GM12872 (cell line): ENCODE results near the gene OGA.

Experiments
- TF ChIP-seq, protein P1 (sequence below): IDR thresholded peaks from 3 replicates; pipeline ENCODE4 v1.5.1; 2011; ENCODE audit warnings: low read depth, mild to moderate bottlenecking, low read length, moderate library complexity; ENCODE audit not compliant: insufficient read depth

OGA gene

DNA sequence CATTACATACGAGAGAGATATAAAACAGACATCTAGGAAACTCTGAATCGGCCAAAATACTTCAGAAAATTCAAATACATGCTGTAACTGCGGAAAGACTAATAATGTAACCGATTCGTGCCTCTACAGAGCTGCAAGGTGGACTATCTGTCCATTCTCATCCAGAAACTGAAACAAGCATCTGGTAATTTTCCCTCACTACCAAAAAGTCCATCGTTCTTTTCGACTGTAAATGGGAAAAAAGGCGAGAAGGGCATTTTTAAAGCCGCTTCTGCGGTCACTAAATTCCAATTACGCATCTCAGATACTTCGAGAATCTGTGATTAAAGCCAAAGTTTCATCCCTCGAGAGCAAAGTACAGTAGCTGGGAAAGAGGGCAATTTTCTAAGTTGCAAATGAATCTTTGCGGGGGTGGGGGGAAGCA is 1.3 kb downstream of the OGA start:
- TF ChIP-seq, protein P1, sequence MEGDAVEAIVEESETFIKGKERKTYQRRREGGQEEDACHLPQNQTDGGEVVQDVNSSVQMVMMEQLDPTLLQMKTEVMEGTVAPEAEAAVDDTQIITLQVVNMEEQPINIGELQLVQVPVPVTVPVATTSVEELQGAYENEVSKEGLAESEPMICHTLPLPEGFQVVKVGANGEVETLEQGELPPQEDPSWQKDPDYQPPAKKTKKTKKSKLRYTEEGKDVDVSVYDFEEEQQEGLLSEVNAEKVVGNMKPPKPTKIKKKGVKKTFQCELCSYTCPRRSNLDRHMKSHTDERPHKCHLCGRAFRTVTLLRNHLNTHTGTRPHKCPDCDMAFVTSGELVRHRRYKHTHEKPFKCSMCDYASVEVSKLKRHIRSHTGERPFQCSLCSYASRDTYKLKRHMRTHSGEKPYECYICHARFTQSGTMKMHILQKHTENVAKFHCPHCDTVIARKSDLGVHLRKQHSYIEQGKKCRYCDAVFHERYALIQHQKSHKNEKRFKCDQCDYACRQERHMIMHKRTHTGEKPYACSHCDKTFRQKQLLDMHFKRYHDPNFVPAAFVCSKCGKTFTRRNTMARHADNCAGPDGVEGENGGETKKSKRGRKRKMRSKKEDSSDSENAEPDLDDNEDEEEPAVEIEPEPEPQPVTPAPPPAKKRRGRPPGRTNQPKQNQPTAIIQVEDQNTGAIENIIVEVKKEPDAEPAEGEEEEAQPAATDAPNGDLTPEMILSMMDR = no peak

DNA sequence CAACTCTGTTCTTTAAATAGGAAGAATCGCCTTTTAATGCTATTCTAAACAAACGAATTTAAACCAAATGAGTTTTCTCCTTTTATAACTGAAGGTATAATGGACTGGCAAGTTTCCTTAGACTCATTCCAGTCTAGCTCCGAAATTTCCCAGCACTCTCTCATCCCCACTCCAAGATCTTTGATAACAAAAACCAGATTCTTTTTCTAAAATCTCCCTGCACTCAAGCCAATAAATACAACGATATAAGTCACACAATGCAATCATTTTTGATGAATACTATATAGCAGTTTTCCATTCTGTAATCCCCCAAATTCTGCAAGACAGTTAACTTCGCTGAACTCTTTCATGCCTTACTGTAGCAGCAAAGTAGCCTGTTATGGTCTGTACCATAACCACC is 1.9 kb downstream of the OGA start:
- TF ChIP-seq, protein P1 = no peak

DNA sequence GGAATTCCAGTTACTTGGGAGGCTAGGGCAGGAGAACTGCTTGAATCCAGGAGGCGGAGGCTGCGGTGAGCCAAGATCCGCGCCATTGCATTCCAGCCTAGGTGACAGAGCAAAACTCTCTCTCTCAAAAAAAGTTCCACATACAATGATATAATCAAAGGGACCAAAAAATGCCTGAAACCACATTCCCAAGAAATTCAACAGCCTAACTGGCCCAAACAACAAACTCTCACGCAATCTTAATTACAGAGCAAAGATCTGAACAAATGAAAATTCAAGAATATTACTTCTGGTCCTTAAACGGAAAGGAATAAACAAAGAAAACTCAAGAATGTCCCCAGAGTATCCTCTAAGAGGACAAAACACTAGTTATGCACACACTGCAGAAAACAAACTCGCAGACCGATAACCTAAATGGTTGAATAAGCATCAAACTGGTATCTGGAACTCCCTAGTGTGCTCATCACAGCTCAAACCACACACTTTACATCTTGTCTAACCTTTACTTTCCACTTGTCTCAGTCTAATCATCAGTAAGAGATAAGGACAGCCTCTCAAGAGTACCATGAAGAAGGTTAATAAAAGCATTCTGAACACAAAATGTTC is 3.7 kb downstream of the OGA start:
- TF ChIP-seq, protein P1 = no peak

DNA sequence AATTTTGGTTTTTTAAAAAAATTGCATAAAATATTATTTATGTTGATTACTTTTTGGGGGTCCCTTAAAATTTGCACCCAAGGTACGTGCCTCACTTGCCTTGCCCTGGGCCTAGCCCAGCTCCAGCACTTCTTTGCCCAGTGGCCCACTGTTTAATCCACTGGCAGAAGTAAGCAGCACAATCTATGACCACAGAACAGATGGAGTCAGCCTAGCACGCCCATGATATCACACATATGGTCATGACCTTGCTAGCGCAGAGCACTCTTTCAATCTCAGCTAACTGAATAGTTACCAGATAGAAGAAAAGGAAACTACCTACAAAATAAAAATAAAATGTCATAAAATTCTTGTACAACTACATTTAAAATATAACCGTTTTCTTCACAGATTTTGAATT is 5.6 kb downstream of the OGA start:
- TF ChIP-seq, protein P1 = no peak

DNA sequence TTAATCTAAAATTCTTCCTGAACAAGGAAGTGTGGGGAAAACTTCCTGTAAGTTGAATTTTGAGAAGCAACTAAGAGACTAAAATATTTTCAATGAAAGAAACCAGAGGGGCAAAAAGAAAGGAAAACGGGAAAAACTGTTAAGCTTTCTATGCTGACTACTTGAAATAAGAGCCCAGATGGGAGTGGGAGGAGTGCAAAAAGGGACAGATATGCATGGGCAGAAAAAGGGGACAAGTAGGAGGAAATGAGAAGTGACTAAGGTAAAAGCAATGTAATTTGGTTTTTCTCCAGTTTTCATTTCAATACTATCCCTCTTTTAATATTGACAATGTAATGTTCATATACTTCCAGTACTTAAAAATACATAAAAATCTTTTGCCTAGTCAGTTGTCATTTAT is 11.1 kb downstream of the OGA start:
- TF ChIP-seq, protein P1 = no peak

DNA sequence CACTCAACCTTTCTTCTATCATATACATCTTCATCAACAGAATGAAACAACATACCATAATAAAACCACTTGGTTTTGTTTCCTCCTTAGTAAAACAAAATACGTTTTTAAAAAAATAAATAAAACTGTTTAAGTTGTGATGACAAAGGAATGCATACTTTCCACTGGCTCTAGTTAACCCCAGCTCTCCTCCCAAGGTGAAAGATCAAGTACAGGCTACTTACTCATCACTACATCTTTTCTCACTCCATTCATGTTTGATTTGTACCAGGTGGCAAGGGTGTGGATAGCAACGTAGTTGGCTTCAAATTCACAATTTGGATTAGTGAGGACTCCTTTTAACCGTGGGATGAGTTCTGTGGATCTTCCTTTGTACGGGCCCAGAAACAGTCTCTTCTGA is 14.7 kb downstream of the OGA start:
- TF ChIP-seq, protein P1 = no peak

DNA sequence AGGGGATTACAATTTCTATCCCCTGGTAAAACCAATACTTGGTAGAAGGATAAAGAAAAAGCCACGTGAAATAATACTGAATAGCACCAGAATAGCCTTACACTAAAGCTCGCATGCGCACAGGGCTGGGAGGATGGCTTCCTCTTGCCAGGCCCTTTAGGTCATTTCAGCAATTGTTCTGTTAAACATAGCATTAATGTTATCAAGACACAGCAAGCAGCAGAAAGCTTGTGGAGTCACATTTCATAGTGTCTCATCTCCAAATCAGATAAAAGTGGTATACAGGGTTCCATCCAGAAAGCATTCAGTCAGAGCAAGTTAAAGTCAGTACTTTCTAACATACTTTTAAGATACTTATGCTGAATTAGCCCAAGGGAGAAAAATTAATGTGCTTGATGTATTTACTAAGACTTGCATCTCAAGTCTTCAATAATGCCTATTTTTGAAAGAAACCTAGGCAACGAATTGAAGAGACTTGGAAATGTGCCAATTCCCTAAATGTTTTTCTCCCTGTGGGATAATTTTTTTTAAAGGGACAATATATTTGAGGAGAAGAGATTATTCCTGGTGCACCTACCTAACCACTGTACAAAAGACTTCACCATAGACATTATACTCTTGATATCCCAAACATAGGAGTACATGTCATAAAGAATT is 20.7 kb downstream of the OGA start:
- TF ChIP-seq, protein P1 = no peak

DNA sequence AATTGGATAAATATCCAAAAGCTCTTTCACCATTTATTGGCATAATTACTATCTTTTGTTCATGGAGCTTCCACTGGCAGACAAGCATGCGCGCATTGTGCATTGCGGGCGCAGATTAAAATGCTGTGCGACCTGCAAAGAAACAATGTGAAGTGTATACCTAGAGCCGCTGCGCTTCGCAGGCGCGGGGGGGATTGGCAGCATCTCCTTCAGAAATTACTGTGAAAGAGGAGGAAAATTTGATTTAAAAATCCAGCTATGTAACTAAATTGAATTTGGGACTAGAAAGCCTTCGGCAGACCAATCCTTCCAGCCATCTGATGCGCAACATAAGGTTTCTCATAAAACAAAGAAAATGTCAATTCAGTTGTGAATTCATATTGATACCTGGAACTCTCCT is 24.7 kb downstream of the OGA start:
- TF ChIP-seq, protein P1 = no peak
